ENCODE measurements around the gene NEUROG2. TPM values are rescaled to one million over a fixed set of nuclear protein-coding genes. Genes with fewer than 3 reads are reported as not detected.

The NEUROG2 gene
- total RNA-seq, 1 donor from 2014 or later: not detected

- DNase-seq: no peak
Measured at GRCh38 chr4:112473985-112474384, 42.0 kb downstream of the NEUROG2 start.

GRCh38 chr4:112472318-112472717 lies 43.7 kb downstream of the NEUROG2 start:
- no peak for DNase-seq

Other genes starting within 250 kb of the NEUROG2 start
- gene TIFA, start 230.3 kb downstream of the NEUROG2 start, total RNA-seq: 10.2 TPM
- 18.2 TPM for gene ALPK1, start 218.8 kb downstream of the NEUROG2 start, total RNA-seq
- 16.6 TPM for gene ZGRF1, start 120.7 kb upstream of the NEUROG2 start, total RNA-seq
- 34.1 TPM for gene LARP7, start 121.0 kb upstream of the NEUROG2 start, total RNA-seq

All from skin of body (tissue), 2 donors.